ENCODE data around the gene CARTPT. TPM values are rescaled to one million over a fixed set of nuclear protein-coding genes. Genes with fewer than 3 reads are reported as not detected.

Gene CARTPT
- total and polyA plus RNA-seq, 2 donors (not counting 1 experiment from before 2014, with no cell fraction given): not detected

DNA sequence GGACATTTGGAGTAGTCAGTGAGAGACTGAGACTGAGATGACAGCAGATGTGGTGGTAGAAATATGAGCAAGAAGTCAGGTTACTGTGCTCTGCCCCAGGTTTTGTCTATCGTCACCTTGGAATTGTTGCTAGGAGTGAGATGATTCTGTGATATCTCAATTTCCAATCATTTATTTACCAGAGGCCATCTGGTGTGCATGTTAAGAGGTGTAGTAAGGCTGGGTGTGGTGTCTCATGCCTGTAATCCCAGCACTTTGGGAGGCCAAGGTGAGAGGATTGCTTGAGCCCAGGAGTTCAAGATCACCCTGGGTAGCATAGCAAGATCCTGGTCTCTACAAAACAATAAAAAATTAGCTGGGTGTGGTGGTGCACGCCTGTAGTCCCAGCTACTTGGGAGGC lies 38.6 kb upstream of the CARTPT start:
- no peak overlapping the region for H3K4me2 ChIP-seq (ENCODE audit: extremely low read depth, insufficient read depth, low read length)
- no peaks in the 10 kb centered on the region for H4K20me1 ChIP-seq (ENCODE audit: control insufficient read depth, extremely low read depth, insufficient read depth, low read length)
- no peak overlapping the region for H3K9ac ChIP-seq (ENCODE audit: insufficient read depth, low read length)
- H3K4me3 ChIP-seq (replicated peaks in 1 of 4; ENCODE audit: control extremely low read depth in 1 of 4, insufficient read depth in 1 of 4, low read depth in 3 of 4, low read length in 4 of 4): no peak overlapping the region
- no peak for DNase-seq (ENCODE audit: low read depth in 2 of 2)
- H3K79me2 ChIP-seq (ENCODE audit: control insufficient read depth, insufficient read depth, low read length): no peaks in the 10 kb centered on the region
- peaks cover 10% of the 10 kb centered on the region for H3K27me3 ChIP-seq (ENCODE audit: control insufficient read depth, insufficient read depth, low read length)
- no peaks in the 10 kb centered on the region for H3K36me3 ChIP-seq (ENCODE audit: control insufficient read depth, insufficient read depth, low read length)
- no peak overlapping the region for H2AFZ ChIP-seq (ENCODE audit: low read length)
- H3K4me1 ChIP-seq (ENCODE audit: control insufficient read depth, extremely low read depth, insufficient read depth, low read length): no peaks in the 10 kb centered on the region
- TF ChIP-seq, protein P1, sequence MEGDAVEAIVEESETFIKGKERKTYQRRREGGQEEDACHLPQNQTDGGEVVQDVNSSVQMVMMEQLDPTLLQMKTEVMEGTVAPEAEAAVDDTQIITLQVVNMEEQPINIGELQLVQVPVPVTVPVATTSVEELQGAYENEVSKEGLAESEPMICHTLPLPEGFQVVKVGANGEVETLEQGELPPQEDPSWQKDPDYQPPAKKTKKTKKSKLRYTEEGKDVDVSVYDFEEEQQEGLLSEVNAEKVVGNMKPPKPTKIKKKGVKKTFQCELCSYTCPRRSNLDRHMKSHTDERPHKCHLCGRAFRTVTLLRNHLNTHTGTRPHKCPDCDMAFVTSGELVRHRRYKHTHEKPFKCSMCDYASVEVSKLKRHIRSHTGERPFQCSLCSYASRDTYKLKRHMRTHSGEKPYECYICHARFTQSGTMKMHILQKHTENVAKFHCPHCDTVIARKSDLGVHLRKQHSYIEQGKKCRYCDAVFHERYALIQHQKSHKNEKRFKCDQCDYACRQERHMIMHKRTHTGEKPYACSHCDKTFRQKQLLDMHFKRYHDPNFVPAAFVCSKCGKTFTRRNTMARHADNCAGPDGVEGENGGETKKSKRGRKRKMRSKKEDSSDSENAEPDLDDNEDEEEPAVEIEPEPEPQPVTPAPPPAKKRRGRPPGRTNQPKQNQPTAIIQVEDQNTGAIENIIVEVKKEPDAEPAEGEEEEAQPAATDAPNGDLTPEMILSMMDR (conservative IDR thresholded peaks at IDR 0.05 in 1 of 2, IDR thresholded peaks at IDR 0.05 in 1 of 2; ENCODE audit: low read depth in 1 of 2, low read length in 2 of 2): no peak
- no peak for TF ChIP-seq EZH2 (IDR thresholded peaks at IDR 0.05; ENCODE audit: low read length, missing control alignments)
- no peaks in the 10 kb centered on the region for H3K9me3 ChIP-seq (ENCODE audit: control insufficient read depth, insufficient read depth, low read depth, low read length)
- H3K27ac ChIP-seq (ENCODE audit: insufficient read depth, low read length): no peak overlapping the region

GRCh38 chr5:71681296-71681695 lies 37.8 kb upstream of the CARTPT start:
- Histone ChIP-seq H4K20me1 (ENCODE audit: control insufficient read depth, extremely low read depth, insufficient read depth, low read length) (no peaks in the 10 kb centered on the region), H2AFZ (ENCODE audit: low read length) (no peak overlapping the region), H3K27me3 (ENCODE audit: control insufficient read depth, insufficient read depth, low read length) (peaks cover 10% of the 10 kb centered on the region), H3K79me2 (ENCODE audit: control insufficient read depth, insufficient read depth, low read length) (no peaks in the 10 kb centered on the region), H3K36me3 (ENCODE audit: control insufficient read depth, insufficient read depth, low read length) (no peaks in the 10 kb centered on the region), H3K4me2 (ENCODE audit: extremely low read depth, insufficient read depth, low read length) (no peak overlapping the region), H3K9me3 (ENCODE audit: control insufficient read depth, insufficient read depth, low read depth, low read length) (no peaks in the 10 kb centered on the region), H3K4me3 (replicated peaks in 1 of 4; ENCODE audit: control extremely low read depth in 1 of 4, insufficient read depth in 1 of 4, low read depth in 3 of 4, low read length in 4 of 4) (no peak overlapping the region), H3K9ac (ENCODE audit: insufficient read depth, low read length) (no peak overlapping the region), H3K4me1 (ENCODE audit: control insufficient read depth, extremely low read depth, insufficient read depth, low read length) (no peaks in the 10 kb centered on the region), H3K27ac (ENCODE audit: insufficient read depth, low read length) (no peak overlapping the region)
- DNase-seq (ENCODE audit: low read depth in 2 of 2): peak in 1 of 2 donors; percentile 12
- TF ChIP-seq, protein P1 (conservative IDR thresholded peaks at IDR 0.05 in 1 of 2, IDR thresholded peaks at IDR 0.05 in 1 of 2; ENCODE audit: low read depth in 1 of 2, low read length in 2 of 2): no peak

DNA sequence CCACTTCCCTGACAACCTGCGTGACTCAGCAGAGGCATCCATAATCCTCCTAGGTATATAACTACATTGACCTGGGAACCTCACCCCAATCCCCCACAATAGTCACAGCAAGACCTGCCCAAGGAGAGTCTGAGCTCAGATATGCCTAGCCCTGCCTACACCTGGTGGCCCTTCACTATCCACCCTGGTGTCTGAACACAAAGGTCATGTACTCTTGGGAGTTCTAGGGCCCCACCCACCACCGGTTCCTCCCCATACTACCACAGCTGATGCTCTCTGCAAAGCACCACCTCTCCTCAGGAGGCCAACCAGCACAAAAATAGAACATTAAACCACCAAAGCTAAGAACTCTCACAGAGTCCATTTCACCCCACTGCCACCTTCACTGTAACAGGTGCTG lies 34.8 kb upstream of the CARTPT start:
- TF ChIP-seq, protein P1 (conservative IDR thresholded peaks at IDR 0.05 in 1 of 2, IDR thresholded peaks at IDR 0.05 in 1 of 2; ENCODE audit: low read depth in 1 of 2, low read length in 2 of 2): no peak
- no peak for TF ChIP-seq EZH2 (IDR thresholded peaks at IDR 0.05; ENCODE audit: low read length, missing control alignments)
- Histone ChIP-seq H3K4me2 (ENCODE audit: extremely low read depth, insufficient read depth, low read length) (no peak overlapping the region), H3K9ac (ENCODE audit: insufficient read depth, low read length) (no peak overlapping the region), H2AFZ (ENCODE audit: low read length) (no peak overlapping the region), H3K9me3 (ENCODE audit: control insufficient read depth, insufficient read depth, low read depth, low read length) (no peaks in the 10 kb centered on the region), H3K4me3 (replicated peaks in 1 of 4; ENCODE audit: control extremely low read depth in 1 of 4, insufficient read depth in 1 of 4, low read depth in 3 of 4, low read length in 4 of 4) (no peak overlapping the region), H3K36me3 (ENCODE audit: control insufficient read depth, insufficient read depth, low read length) (no peaks in the 10 kb centered on the region), H3K4me1 (ENCODE audit: control insufficient read depth, extremely low read depth, insufficient read depth, low read length) (no peaks in the 10 kb centered on the region), H3K79me2 (ENCODE audit: control insufficient read depth, insufficient read depth, low read length) (no peaks in the 10 kb centered on the region), H4K20me1 (ENCODE audit: control insufficient read depth, extremely low read depth, insufficient read depth, low read length) (no peaks in the 10 kb centered on the region), H3K27me3 (ENCODE audit: control insufficient read depth, insufficient read depth, low read length) (peaks cover 4% of the 10 kb centered on the region), H3K27ac (ENCODE audit: insufficient read depth, low read length) (no peak overlapping the region)
- no peak for DNase-seq (ENCODE audit: low read depth in 2 of 2)
